ENCODE data around the gene BMPER.

DNA sequence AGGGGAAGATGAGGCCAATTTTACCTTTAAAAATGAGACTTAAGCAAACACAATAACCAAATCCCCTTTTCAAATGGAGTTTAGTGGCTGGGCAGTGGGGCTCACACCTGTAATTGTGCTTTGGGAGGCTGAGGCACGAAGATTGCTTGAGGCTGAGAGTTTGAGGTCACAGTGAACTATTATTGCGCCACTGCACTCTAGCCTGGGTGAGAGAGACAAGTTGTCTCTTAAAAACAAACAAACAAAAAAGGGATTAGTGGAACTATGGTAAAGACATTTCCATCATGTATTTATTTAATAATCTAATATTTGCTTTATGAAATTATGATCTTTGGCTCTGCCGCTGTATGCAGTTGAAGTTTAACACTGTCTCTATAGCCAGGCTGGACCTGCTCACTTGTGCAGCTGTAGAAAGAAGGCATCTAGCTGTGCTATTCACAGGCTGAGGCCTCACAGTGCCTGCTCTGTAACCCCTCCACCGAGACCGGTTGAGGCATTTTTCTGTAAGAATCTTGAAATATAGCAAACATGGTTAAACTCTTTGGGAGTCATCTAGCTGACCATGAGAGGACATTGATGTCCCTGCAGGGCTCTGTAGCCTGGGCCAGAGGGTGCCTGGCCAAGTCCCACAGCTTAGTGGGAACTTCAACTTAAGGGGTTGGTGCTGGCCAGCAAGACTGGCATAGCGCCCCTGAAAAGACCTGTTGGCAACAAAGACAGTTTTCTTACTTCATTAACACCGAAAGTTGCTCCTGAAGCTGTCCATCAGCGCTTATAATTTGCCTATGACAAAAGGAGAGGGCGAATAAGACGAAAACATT is 131.8 kb downstream of the BMPER start:
- TF ChIP-seq TCF4 (CRISPR knock-in tag; IDR thresholded peaks at IDR 0.05; ENCODE audit: borderline replicate concordance), result no peak
- no peak for TF ChIP-seq RARB (CRISPR knock-in tag; IDR thresholded peaks at IDR 0.05)
- no peak for TF ChIP-seq ISL1 (CRISPR knock-in tag; IDR thresholded peaks at IDR 0.05)
- TF ChIP-seq SNAI2 (CRISPR knock-in tag; IDR thresholded peaks at IDR 0.05), result no peak
- TF ChIP-seq ZFP30 (CRISPR knock-in tag; IDR thresholded peaks at IDR 0.05), result no peak
- TF ChIP-seq, protein P1, sequence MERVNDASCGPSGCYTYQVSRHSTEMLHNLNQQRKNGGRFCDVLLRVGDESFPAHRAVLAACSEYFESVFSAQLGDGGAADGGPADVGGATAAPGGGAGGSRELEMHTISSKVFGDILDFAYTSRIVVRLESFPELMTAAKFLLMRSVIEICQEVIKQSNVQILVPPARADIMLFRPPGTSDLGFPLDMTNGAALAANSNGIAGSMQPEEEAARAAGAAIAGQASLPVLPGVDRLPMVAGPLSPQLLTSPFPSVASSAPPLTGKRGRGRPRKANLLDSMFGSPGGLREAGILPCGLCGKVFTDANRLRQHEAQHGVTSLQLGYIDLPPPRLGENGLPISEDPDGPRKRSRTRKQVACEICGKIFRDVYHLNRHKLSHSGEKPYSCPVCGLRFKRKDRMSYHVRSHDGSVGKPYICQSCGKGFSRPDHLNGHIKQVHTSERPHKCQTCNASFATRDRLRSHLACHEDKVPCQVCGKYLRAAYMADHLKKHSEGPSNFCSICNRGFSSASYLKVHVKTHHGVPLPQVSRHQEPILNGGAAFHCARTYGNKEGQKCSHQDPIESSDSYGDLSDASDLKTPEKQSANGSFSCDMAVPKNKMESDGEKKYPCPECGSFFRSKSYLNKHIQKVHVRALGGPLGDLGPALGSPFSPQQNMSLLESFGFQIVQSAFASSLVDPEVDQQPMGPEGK (CRISPR knock-in tag; IDR thresholded peaks at IDR 0.05; ENCODE audit: borderline replicate concordance), result no peak
- TF ChIP-seq ZNF565 (CRISPR knock-in tag; conservative IDR thresholded peaks at IDR 0.05; ENCODE audit: low read depth), result no peak
- no peak for TF ChIP-seq CREB5 (CRISPR knock-in tag; IDR thresholded peaks at IDR 0.05; ENCODE audit: low read depth)

All from SK-N-SH treated with all-trans-retinoic acid at 6 μM for 48 hours (cell line).